ENCODE results near the gene DHX57.
"Not testable (repeated sequence)": the region's sequence is repeated elsewhere in the genome, so short reads cannot be mapped to it uniquely, and the experiment has no call there.

DHX57 gene

DNA sequence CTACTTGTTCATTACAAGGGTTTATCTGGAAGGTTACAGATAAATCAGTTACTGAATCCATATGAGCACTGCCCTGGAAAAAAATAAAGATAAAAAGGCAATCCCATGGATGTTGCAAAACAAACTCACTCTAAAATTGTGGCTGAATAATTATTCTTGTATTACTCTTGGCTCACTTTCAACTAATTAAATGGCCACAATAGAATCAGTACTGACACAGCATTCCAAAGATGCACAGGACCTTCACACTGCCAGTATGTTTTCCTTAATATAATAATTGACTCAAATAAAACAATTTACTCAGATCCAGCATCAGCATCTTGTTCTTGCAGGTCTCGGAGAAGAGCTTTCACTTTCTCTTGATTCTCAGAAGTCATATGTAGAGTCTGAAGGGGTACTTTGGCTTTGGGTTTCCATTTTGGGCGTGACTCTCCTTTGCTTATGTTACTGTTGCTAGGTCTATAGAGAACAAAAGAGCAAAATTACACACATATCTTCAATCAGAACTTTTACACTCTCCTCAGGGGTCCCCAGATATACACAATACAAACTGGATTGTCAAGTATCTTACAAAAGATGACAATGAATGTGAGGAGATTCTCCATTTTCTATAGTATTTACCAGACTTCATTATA, 12.6 kb downstream of the DHX57 start:
- DNase-seq (ENCODE audit: low read depth in 3 of 3): no peak

DNA sequence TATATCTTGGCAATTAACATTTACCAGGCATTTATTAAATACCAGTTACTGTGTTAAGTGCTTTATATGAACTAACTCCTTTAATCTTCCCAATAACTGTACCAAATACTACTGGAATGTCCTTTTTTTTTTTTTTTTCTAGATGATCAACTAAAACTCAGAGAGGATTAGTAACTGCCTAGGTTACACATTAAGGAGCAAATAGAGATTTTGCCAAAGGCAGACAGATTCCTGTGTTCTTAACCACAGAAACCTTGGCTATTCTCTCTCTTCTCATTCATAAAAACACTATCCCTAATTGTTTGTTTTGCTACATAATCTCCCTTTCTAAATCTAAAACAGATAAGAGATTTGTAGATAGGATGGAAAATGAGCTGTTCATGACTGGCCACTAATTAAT, 13.3 kb downstream of the DHX57 start:
- DNase-seq (ENCODE audit: low read depth in 3 of 3): no peak

DNA sequence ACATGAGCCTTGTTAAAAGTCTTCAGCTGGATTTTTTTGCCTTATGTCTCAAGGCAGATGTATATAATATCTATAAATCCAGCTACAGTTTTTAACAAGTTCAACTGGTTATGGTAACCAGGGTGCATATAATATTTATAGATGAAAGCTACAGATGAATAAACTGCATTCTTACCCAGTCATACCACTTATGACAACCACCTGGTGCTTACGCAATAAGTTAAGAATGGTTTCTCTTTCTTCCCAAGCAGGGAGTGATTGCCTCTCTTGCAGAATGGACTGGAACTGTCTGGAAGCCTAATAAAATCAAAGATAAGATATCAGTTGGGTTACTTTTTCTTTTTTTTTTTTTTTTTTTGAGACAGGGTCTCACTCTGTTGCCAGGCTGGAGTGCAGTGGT, 19.6 kb downstream of the DHX57 start:
- DNase-seq (ENCODE audit: low read depth in 3 of 3): no peak

DNA sequence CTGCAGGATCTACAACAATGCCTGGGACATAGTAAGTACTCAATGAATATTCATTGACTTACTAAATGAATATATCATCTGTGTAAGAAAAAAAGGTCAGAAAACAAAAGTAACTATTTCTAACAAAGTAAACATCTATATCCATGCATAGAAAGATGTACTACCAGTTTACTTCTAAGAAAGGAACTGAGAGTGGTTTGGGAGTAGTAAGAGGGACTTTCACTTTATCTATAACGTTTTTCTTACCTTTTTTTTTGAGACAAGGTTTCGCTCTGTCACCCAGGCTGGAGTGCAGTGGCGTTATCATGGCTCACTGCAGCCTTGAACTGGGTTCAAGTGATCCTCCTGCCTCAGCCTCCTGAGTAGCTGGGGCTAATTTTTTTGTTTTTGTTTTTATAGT, 25.7 kb downstream of the DHX57 start:
- DNase-seq (ENCODE audit: low read depth in 3 of 3): no peak

DNA sequence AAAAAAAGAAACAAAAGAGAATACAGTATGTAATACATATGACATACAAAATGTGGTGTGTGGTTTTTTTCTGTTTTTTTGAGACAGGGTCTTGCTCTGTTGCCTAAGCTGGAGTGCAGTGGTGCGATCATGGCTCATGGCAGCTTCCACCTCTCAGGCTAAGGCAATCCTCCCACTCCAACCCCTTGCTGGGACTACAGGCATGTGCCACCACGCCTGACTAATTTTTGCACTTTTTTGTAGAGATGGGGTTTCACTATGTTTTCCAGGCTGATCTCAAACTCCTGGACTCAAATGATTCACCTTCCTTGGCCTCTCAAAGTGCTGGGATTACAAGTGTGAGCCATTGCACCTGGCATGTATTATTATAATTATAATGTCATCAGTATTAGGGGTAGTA, 38.9 kb downstream of the DHX57 start:
- no peak for DNase-seq (ENCODE audit: low read depth in 3 of 3)

DNA sequence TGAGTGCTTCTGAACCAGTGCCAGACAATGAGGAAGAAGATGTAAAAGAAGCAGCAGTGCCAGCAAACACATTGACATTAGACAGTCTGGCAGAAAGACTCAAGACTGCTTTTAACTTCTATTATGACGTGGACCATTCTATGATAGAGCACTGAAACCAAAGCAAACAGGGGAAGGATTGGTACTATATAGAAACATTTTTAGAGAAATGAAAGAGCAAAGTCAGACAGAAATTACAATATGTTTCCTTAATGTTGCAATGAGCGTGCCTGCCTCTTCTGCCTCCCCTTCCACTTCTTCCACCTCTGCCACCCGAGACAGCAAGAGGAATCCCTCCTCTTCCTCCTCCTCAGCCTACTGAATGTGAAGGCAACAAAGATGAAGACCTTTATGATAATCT, 39.7 kb downstream of the DHX57 start:
- no peak for DNase-seq (ENCODE audit: low read depth in 3 of 3)

DNA sequence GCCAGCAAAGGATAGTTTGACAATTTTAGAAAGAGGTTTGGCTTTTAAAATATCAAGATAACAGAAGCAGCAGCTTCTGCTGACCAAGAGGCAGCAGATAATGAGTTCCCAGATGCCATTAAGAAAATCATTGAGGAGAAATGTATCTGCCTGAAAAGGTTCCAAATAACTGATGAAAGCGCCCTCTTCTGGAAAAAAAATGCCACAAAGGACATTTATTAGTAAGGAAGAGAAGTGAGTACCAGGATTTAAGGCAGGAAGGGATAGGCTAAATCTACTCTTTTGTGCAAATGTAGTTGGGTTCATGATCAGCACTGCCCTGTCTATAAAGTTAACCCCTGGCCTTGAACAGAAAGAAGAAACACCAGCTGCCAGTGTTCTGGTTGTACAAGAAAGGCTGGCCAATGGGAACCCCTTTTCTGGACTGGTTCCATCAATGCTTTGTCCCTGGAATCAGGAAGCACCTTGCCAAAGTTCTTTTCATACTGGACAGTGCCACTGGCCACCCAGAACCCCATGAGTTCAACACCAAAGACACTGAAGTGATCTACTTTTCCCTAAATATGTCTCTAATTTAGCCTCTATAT, 40.6 kb downstream of the DHX57 start:
- DNase-seq (ENCODE audit: low read depth in 3 of 3): no peak

DNA sequence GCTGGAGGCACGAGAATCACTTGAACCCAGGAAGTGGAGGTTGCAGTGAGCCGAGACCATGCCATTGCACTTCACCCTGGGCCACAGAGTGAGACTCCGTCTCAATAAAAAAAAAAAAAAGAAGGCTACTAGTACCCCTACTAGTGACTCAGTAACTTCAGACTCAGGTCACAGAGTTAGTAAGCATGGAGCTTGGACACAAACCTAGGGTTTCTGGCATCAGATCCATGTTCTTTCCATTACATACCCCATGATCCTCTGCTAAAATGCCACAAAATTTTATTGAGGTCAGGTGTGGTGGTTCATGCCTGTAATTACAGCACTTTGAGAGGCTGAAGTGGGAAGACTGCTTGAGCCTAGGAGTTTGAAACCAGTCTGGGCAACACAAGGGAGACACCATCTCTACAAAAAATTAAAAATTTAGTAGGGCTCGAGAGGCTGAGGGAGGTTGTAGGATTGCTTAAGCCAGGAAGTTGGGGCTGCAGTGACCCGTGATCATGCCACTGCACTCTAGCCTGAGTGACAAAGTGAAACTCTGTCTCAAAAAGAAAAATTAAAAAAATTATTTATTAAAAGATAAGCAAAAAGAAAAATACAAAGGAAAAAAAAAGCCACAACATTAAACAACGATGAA, 45.1 kb downstream of the DHX57 start:
- DNase-seq (ENCODE audit: low read depth in 3 of 3): no peak

DNA sequence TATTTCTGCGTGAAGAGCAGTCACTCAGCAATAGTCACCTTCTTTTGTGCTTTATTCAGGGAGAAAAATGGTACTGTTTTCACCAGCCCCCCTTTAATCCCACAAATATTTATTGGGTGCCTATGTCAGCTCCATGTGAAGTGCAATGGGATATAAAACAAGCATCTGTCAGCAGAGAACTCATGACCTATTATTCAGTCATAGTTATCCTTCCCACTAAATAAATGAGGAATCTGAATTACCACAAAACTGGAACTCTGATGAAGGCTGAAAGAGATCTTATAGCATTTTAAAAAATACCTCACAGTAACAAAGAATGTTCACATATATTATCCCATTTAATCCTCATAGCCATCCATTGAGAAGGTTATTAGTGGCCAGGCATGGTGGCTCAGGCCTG, 45.8 kb downstream of the DHX57 start:
- no peak for DNase-seq (ENCODE audit: low read depth in 3 of 3)

DNA sequence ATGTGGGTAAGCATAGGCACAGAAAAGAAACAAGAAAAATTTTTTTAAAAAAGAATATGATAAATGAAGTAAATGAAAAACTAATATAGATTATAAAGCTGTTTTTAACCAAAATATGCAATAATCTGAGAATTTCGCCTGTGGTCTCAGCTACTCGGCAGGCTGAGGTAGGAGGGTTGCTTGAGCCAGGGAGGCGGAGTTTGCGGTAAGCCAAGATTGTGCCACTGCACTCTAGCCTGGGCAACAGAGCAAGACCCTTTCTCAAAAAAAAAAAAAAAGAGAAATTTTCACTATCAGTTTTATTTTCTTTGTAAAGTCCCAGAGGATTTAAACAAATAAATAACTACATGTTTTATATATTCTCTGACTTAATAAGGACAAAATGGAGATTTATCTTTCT, 47.3 kb downstream of the DHX57 start:
- no peak for DNase-seq (ENCODE audit: low read depth in 3 of 3)

DNA sequence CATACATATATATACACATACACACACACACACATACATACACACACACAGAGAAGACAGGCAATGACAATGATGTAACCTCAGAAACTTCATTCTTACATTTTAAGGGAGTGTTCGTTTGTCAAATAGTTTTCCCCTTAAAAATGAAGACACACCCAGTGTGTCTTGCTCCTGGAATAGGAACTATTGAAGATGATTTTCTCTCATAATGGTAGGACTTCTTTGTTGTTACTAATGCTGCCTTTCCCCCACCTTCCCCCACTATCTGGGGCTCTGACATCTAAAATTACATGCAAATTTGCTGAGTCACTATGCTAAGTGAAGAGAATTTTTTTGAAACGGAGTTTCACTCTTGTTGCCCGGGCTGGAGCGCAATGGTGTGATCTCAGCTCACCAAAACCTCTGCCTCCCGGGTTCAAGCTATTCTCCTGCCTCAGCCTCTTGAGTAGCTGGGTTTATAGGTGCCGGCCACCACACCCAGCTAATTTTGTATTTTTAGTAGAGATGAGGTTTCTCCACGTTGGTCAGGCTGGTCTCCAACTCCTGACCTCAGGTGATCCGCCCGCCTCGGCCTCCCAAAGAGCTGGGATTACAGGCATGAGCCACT, 48.1 kb downstream of the DHX57 start:
- not testable (repeated sequence) for DNase-seq (ENCODE audit: low read depth in 3 of 3)

DNA sequence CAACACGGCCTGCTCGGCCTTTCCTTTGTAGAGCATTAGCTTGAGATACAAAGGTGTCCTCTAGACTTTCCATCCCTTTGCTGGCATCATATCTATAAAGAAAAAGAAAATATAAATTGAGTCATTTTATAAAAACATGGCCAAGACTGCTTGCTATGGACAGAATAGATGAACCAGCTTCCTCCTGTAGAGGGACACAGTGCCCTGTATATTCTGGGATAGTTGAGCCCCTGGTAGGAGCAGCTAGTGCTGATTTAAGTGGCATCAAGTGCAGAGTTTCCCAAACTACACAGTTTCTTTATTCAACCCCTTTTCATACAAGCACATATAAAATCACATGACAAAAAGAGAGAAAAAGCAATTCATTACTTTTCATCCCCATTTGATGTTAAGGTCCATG, 49.8 kb downstream of the DHX57 start:
- DNase-seq (ENCODE audit: low read depth in 3 of 3): no peak

DNA sequence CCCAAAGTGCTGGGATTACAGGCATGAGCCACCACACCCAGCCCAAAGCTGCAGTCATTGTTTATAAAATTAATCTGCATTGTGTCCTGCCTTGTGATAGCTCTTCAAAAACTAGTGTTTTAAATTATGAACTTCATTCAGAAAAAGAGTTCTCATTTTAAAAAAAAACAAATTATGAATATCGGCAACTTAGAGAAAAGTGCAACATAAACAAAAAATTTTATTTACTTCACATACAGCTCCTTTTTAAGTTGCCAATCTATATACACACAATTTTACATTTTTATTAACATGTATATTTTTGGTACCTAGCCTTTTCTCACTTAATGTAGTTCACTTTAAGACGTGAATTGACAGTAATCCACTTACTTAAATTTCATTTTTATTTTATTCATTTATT, 50.8 kb downstream of the DHX57 start:
- DNase-seq (ENCODE audit: low read depth in 3 of 3): no peak

DNA sequence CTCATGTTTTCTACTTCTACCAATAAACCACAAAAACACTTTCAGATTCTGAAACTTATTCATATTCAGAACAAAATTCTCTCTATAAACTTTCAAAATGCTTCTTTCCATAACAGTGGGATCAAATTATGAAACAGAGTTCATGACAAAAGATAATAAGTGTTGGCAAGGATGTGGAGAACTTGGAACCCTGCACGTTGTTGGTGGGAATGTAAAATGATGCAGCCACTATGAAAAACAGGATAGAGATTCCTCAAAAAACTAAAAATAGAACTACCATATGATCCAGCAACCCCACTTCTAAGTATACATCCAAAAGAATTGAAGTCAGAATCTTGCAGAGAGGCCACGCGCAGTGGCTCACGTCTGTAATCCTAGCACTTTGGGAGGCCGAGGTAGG, 52.3 kb downstream of the DHX57 start:
- DNase-seq (ENCODE audit: low read depth in 3 of 3): no peak

DNA sequence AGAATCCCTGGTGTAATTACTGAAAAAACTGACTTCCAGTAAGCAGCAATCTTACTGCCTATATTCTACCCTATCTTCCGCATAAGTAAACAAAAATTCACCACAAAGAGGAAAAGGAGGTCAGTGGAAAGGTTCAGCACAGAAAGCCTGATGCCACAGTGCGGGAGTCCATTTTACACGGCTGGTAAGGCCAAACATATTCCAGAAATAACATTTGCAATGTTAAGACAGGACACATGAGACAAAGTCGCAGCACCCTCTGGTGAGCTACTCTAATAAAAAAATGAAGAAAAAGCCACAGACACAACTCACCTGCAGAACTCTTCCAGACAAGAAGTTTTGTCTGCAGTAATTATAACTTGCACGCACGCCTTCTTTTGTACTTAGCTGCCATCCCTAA, 57.2 kb downstream of the DHX57 start:
- DNase-seq (ENCODE audit: low read depth in 3 of 3): no peak

DNA sequence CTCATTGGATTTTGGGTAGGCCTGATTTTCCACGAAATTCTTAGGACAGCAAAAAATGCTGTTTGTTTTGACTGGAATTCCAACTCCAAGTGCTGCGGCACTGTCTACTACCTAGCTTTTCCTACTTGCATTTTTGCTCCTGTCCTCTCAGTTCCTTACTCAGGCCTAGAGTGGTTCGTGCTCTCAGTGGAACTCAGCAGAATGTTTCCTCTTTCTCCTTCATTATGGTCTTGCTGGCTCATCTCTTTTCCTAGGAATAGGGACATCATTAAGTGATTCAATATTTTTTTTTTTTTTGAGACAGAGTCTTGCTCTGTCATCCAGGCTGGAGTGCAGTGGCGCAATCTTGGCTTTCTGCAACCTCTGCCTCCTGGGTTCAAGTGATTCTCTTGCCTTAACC, 59.8 kb downstream of the DHX57 start:
- DNase-seq (ENCODE audit: low read depth in 3 of 3): no peak

DNA sequence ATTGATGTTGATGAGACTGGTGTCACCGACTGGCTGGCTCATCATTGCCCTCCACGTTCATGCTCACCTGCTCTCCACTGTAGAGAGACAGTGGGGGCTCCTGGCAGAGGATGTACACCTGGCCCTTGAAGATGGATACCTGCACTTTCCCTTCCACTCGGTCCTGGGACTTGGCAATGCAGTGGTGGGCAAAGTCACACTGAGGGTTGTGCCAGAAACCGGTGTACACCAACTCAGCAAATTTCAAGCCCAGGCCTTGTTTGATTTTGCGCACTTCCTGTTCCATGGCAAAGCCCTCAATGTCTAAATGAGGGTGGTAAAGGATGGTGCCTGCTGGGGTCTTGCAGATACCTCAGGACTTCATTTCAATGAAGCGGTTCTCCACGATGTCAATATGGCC, 65.2 kb downstream of the DHX57 start:
- DNase-seq (ENCODE audit: low read depth in 3 of 3): no peak

DNA sequence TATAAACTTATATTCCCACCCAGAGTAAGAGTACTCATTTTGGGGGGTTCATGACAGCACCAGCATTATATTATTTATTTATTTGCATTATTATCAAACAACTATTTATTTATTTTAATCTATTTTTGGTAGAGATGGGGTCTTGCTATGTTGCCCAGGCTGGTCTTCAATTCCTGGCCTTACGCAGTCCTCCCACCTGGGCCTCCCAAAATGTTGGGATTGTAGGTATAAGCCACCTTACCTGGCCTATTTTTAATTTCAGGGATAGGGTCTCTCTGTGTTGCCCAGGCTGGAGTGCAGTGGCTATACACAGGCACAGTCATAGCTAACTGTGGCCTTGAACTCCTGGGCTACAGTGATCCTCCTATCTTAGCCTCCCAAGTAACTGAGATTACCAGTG, 67.1 kb downstream of the DHX57 start:
- no peak for DNase-seq (ENCODE audit: low read depth in 3 of 3)

DNA sequence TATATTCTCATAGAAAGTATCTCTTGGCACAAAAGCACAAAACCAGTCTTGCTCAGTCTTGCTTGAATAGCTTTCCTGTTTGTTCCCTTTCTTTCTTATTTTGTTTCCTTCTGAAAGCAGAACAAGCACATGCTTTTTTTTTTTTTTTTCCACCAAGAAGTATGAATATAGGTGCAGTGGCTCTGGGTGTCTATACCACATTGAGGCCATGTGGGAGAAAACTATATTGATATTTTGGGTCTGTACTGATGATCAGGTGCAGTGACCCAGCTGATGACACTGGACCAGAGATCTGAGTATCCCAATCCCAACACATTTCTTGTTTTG, 69.0 kb downstream of the DHX57 start:
- no peak for DNase-seq (ENCODE audit: low read depth in 3 of 3)

DNA sequence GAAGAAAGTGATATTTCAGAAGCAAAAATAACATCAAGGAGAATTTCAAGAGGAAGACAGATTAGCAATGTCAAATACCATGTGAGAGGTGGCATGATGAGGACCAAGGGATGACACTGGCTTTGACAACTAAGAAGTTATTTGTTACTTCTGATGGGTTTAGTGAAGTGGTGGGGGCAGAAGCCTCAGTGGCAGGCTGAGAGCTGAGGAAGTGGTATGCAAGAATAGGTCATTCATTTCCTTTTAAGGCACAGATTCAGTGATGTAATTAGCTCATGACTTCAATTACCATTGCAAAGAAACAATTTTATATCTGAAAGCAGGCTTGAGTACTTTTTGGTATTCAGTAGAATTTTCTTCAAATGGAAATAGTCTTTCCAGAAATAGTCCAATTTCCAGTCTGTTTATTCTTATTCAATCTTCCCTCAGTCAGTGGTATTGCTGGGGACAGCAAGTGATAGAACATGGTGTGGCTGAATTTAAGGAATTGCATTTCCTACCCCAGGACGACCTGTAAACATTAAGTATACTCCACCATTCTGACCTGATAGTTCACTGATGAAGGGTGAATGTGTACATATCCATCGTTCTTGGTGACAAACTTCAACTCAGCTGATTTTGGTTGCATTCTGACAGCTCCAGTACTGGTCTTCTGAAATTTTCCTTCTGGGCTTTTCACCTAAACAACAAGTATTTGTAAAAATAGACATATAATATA, 69.6 kb downstream of the DHX57 start:
- no peak for DNase-seq (ENCODE audit: low read depth in 3 of 3)

DNA sequence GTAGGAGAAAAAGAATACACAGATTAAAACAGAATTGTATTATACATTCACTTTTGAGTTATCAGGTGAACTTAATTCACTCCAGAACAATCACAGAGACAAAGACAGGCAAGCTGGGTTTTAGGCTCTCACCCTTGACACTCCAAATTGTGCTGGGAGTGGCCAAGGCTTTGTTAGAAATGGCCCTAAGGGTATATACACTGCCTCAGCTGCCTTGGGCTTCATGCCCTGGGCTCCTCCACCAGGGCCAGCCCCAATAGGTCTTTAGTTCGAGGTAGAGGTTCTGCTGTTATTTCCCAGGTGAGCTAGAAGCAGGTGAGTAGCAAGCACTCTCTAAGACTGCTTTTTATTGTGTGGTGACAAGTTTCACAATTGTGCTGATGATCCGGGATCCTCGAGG, 77.8 kb downstream of the DHX57 start:
- no peak for DNase-seq (ENCODE audit: low read depth in 3 of 3)

DNA sequence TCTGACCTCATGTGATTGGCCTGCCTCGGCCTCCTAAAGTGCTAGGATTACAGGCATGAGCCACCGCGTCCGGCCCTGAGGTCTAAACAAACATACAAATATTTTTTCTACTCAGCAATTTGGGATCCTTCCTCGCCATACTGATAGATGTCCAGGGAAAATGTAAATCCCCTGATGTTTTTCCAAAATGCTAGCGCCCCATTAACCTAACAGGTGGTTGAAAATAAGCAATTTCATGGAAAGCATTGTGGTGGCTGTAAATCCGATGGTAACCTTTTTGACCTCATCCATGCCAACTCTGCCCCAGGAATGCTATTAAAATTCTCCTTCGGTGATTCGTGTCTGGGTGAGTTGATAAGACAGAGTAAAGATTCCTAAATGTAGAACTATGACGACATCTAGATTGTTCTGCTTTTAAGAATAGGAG, 78.5 kb downstream of the DHX57 start:
- no peak for DNase-seq (ENCODE audit: low read depth in 3 of 3)

DNA sequence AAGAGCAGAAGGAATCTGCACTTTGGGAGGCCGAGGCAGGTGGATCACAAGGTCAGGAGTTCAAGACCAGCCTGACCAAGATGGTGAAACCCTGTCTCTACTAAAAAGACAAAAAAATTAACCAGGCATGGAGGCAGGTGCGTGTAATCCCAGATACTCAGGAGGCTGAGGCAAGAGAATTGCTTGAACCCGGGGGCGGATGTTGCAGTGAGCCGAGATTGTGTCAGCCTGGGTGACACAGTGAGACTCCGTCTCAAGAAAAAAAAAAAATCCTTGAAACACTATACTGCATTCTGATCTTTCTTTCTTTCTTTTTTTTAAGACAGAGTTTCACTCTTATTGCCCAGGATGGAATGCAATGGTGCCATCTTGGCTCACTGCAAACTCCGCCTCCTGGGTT, 80.7 kb downstream of the DHX57 start:
- DNase-seq (ENCODE audit: low read depth in 3 of 3): not testable (repeated sequence)
